Breast epithelium (tissue), 4 donors: Measurements from ENCODE around the gene MOV10. TPM values are rescaled to one million over a fixed set of nuclear protein-coding genes. Genes with fewer than 3 reads are reported as not detected.

Source experiments
- DNase-seq, 2 donors: peaks; one replicate each; pipeline ENCODE4 v3.0.0-alpha.2; 2019; ENCODE audit warnings: low spot score in 2 of 2
- H3K27ac ChIP-seq, 2 donors: fragments of 200-600 bp; sonication (generic) in 1 of 2; one replicate each; pipeline ENCODE4 v1.5.1; 2016 to 2019; ENCODE audit warnings: mild to moderate bottlenecking in 1 of 2
- H3K27me3 ChIP-seq, 2 donors: fragments of 200-600 bp; sonication (generic) in 1 of 2; one replicate each; pipeline versions ENCODE4 v1.5.1 to v1.6.0; 2017 to 2019; ENCODE audit warnings: control low read depth in 1 of 2, mild to moderate bottlenecking in 1 of 2
- H3K36me3 ChIP-seq: fragments of 200-600 bp; one replicate; pipeline ENCODE4 v1.5.1; 2019
- H3K4me1 ChIP-seq, 2 donors: fragments of 200-600 bp; sonication (generic); one replicate each; pipeline ENCODE4 v1.5.1; 2016 to 2019; ENCODE audit warnings: control low read depth in 1 of 2
- H3K4me3 ChIP-seq, 3 donors: fragments of 200-600 bp; sonication (generic); 1 replicate in 2 of 3; 2 replicates in 1 of 3; pipeline ENCODE4 v1.5.1; 2016 to 2019; ENCODE audit warnings: mild to moderate bottlenecking in 3 of 3, moderate library complexity in 2 of 3
- H3K9me3 ChIP-seq, 2 donors: fragments of 200-600 bp; sonication (generic) in 1 of 2; one replicate each; pipeline ENCODE4 v1.5.1; 2016 to 2019; ENCODE audit warnings: control low read depth in 1 of 2
- CTCF ChIP-seq, 3 donors: fragments of 450-650 bp; IDR thresholded peaks; one replicate each; pipeline ENCODE4 v1.5.1; 2016 to 2017; ENCODE audit warnings: antibody characterized with exemption in 3 of 3, mild to moderate bottlenecking in 3 of 3, moderate library complexity in 3 of 3
- POLR2A ChIP-seq: fragments of 450-650 bp; IDR thresholded peaks from one replicate; pipeline ENCODE4 v1.6.1; 2016; ENCODE audit warnings: antibody characterized with exemption, mild to moderate bottlenecking, moderate library complexity
- POLR2AphosphoS5 ChIP-seq, 3 donors: sonication (generic); formaldehyde crosslinking; IDR thresholded peaks; one replicate each; pipeline ENCODE4 v1.6.1; 2017; ENCODE audit warnings: antibody characterized with exemption in 3 of 3
- intact Hi-C: fragments of 100-400 bp; cut with DNase I; formaldehyde crosslinking; loops from one replicate; pipeline ENCODE4 v1.15.1; 2023; ENCODE audit warnings: low total_unique reads
- total RNA-seq, 3 donors: library from RNA; depleted of rRNA; stranded (reverse); fragments of >200 nt; gene quantifications; one replicate each; pipeline ENCODE4 v1.1.0, GENCODE V29; 2016

Gene MOV10
- total RNA-seq, 3 donors from 2014 or later: 14.7 to 52.2 (median 42.6) TPM

- peak in 1 of 2 donors; percentile 65 for DNase-seq
- Histone ChIP-seq H3K27ac (peak overlapping the region; percentile 86 to 99), H3K4me3 (no peak overlapping the region), H3K4me1 (peaks cover 11 to 32% of the 10 kb centered on the region in 2 donors), H3K36me3 (no peaks in the 10 kb centered on the region), H3K27me3 (no peaks in the 10 kb centered on the region), H3K9me3 (no peaks in the 10 kb centered on the region)
- intact Hi-C loops: loop anchor here (10.0 kb wide), 1 partner anchor 946 kb away; no protein-coding TSS in a partner anchor
- TF ChIP-seq POLR2A (no peak), POLR2AphosphoS5 (IDR thresholded peaks at IDR 0.05) (peak in 1 of 3 donors; percentile 14), CTCF (IDR thresholded peaks at IDR 0.05) (no peak)
These were observed 24.2 kb downstream of the MOV10 start for GRCh38 chr1:112698366-112699310.

DNA sequence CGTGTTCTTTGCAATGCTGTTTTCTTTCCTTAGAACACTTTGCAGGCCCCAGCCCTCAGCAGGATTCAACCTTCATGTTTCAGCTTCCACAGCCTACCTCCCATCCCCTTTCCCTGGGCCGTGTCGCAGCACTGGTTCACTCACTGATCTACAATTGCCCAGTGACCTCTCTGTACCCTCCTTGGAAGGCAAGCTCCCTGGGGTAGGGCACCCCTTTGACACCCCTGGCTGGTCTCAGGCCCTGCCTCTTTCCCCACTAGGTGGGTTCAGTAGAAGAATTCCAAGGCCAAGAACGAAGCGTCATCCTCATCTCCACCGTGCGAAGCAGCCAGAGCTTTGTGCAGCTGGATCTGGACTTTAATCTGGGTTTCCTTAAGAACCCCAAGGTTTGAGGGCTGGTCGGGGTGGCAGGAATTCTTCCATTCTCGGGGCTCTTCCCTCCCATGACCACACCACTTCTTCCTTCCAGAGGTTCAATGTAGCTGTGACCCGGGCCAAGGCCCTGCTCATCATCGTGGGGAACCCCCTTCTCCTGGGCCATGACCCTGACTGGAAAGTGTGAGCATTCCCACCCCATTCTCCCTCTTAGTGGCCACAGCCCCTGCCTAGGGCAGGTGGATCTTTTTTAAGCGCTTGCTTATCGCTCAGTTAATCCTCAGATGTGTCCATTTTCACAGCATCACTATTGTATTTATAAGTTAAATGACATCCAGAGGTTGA, 25.1 kb downstream of the MOV10 start:
- peaks cover 16 to 39% of the 10 kb centered on the region in 2 donors for H3K4me1 ChIP-seq
- no peaks in the 10 kb centered on the region for H3K36me3 ChIP-seq
- no peak for DNase-seq
- intact Hi-C loops: loop anchor here (10.0 kb wide), 1 partner anchor 945 kb away; no protein-coding TSS in a partner anchor
- peak overlapping the region; percentile 86 to 99 for H3K27ac ChIP-seq
- H3K4me3 ChIP-seq: peak overlapping the region in 1 of 3 donors; percentile 4
- TF ChIP-seq POLR2A: no peak
- TF ChIP-seq CTCF (IDR thresholded peaks at IDR 0.05): no peak
- no peak for TF ChIP-seq POLR2AphosphoS5 (IDR thresholded peaks at IDR 0.05)
- H3K27me3 ChIP-seq: no peaks in the 10 kb centered on the region
- H3K9me3 ChIP-seq: no peaks in the 10 kb centered on the region

GRCh38 chr1:112700290-112701226, 26.1 kb downstream of the MOV10 start:
- peak overlapping the region; percentile 86 to 99 for H3K27ac ChIP-seq
- TF ChIP-seq POLR2AphosphoS5 (IDR thresholded peaks at IDR 0.05): peak; percentile 53 to 66 (median 66)
- no peak for TF ChIP-seq CTCF (IDR thresholded peaks at IDR 0.05)
- TF ChIP-seq POLR2A: no peak
- no peaks in the 10 kb centered on the region for H3K27me3 ChIP-seq
- intact Hi-C loops: no loop called here
- peaks cover 16 to 40% of the 10 kb centered on the region in 2 donors for H3K4me1 ChIP-seq
- no peaks in the 10 kb centered on the region for H3K36me3 ChIP-seq
- peak; percentile 95 for DNase-seq
- H3K9me3 ChIP-seq: no peaks in the 10 kb centered on the region
- H3K4me3 ChIP-seq: peak overlapping the region in 1 of 3 donors; percentile 12

- no peak for DNase-seq
- Histone ChIP-seq H3K36me3 (no peaks in the 10 kb centered on the region), H3K27ac (peak overlapping the region; percentile 86 to 99), H3K4me3 (peak overlapping the region in 1 of 3 donors; percentile 12), H3K4me1 (peaks cover 19 to 40% of the 10 kb centered on the region in 2 donors), H3K9me3 (no peaks in the 10 kb centered on the region), H3K27me3 (no peaks in the 10 kb centered on the region)
- no peak for TF ChIP-seq POLR2AphosphoS5 (IDR thresholded peaks at IDR 0.05)
- no peak for TF ChIP-seq POLR2A
- TF ChIP-seq CTCF (IDR thresholded peaks at IDR 0.05): no peak
- intact Hi-C loops: loop anchor here (2.0 kb wide), 1 partner anchor 73 kb away; no protein-coding TSS in a partner anchor
These were observed 27.0 kb downstream of the MOV10 start for GRCh38 chr1:112701227-112702066.
